K562 (cell line): ENCODE results near the gene MAMDC4. TPM values are rescaled to one million over a fixed set of nuclear protein-coding genes. Genes with fewer than 3 reads are reported as not detected.
A peak's percentile ranks its signal among the peaks of the same experiment; 100 is the strongest.

Experiments
- CBX8 ChIP-seq: fragments of 200-600 bp; sonication (generic); IDR thresholded peaks from 2 replicates; pipeline ENCODE4 v1.6.1; 2012; ENCODE audit warnings: borderline replicate concordance, mixed run types, low read depth, mild to moderate bottlenecking, moderate library complexity, mixed read lengths, low read length, control low read depth, inconsistent platforms; ENCODE audit not compliant: poor library complexity, severe bottlenecking; ENCODE audit errors: extremely low read depth
- CEBPB ChIP-seq: fragments of 450-650 bp; IDR thresholded peaks from 2 replicates; pipeline ENCODE4 v1.6.1; 2016; ENCODE audit warnings: missing genetic modification characterization, missing compliant biosample characterization
- FOXM1 ChIP-seq, 2 experiments: fragments of 450-650 bp in 1 of 2; sonication (generic) in 1 of 2; formaldehyde crosslinking in 1 of 2; IDR thresholded peaks; 2 replicates each; pipeline versions ENCODE4 v1.6.1 to v1.9.0; 2017 to 2022; ENCODE audit warnings: low read depth in 2 of 2, mild to moderate bottlenecking in 2 of 2, missing genetic modification reagents in 1 of 2, moderate library complexity in 1 of 2
- GTF2E2 ChIP-seq: fragments of 200-800 bp; sonication (Bioruptor generic); IDR thresholded peaks from 2 replicates; pipeline ENCODE4 v1.6.1; 2016; ENCODE audit warnings: missing genetic modification characterization, missing compliant biosample characterization
- HNRNPK ChIP-seq: fragments of 200-400 bp; formaldehyde crosslinking; IDR thresholded peaks from one replicate; pipeline ENCODE4 v1.6.1; 2018; ENCODE audit warnings: mild to moderate bottlenecking, low read depth, low read length; ENCODE audit not compliant: poor library complexity, severe bottlenecking
- JUNB ChIP-seq: fragments of 450-650 bp; formaldehyde crosslinking; conservative IDR thresholded peaks from 2 replicates; pipeline ENCODE4 v1.4.0; 2020; ENCODE audit warnings: mild to moderate bottlenecking
- KAT8 ChIP-seq: fragments of 450-650 bp; IDR thresholded peaks from 2 replicates; pipeline ENCODE4 v1.6.1; 2016; ENCODE audit warnings: low read depth, mild to moderate bottlenecking
- NCOA4 ChIP-seq: fragments of 450-650 bp; IDR thresholded peaks from 2 replicates; pipeline ENCODE4 v1.6.1; 2018; ENCODE audit warnings: mild to moderate bottlenecking; ENCODE audit not compliant: partially characterized antibody
- NR2F6 ChIP-seq: fragments of 450-650 bp; formaldehyde crosslinking; IDR thresholded peaks from 2 replicates; pipeline ENCODE4 v1.4.0; 2020; ENCODE audit warnings: mild to moderate bottlenecking
- POLR2AphosphoS5 ChIP-seq: IDR thresholded peaks from 2 replicates; pipeline ENCODE4 v1.6.1; 2011; ENCODE audit warnings: mild to moderate bottlenecking, low read depth, low read length, moderate library complexity; ENCODE audit not compliant: control insufficient read depth, insufficient read depth
- POLR2B ChIP-seq: fragments of 450-650 bp; IDR thresholded peaks from 2 replicates; pipeline ENCODE4 v1.6.1; 2018; ENCODE audit warnings: low read depth; ENCODE audit not compliant: partially characterized antibody
- RUNX1 ChIP-seq: sonication (generic); IDR thresholded peaks from 2 replicates; pipeline ENCODE4 v1.6.1; 2016; ENCODE audit warnings: antibody characterized with exemption, low read depth
- SMARCB1 ChIP-seq: IDR thresholded peaks from 2 replicates; pipeline ENCODE4 v1.6.1; 2011; ENCODE audit warnings: improper control_type of control experiment, low read depth; ENCODE audit not compliant: insufficient read length
- TAF1 ChIP-seq: IDR thresholded peaks from 2 replicates; pipeline ENCODE4 v1.6.1; 2011; ENCODE audit warnings: mild to moderate bottlenecking, low read length, moderate library complexity; ENCODE audit not compliant: insufficient read depth, control insufficient read depth, severe bottlenecking; ENCODE audit errors: extremely low read depth
- ZNF124 ChIP-seq: sonication (generic); formaldehyde crosslinking; IDR thresholded peaks from 2 replicates; pipeline ENCODE4 v1.8.1; 2022; ENCODE audit warnings: missing genetic modification reagents
- ZNF146 ChIP-seq: IDR thresholded peaks from one replicate; pipeline ENCODE4 v1.6.1; 2018; ENCODE audit warnings: missing compliant biosample characterization; ENCODE audit not compliant: unreplicated experiment
- ZNF239 ChIP-seq: fragments of 250-450 bp; sonication (Bioruptor Pico); IDR thresholded peaks from 2 replicates; pipeline ENCODE4 v1.4.0; 2020; ENCODE audit warnings: mild to moderate bottlenecking
- ZNF699 ChIP-seq: fragments of 250-450 bp; sonication (Bioruptor Pico); IDR thresholded peaks from 2 replicates; pipeline ENCODE4 v1.8.0; 2021; ENCODE audit warnings: mild to moderate bottlenecking, moderate library complexity; ENCODE audit not compliant: insufficient replicate concordance
- polyA plus RNA-seq, 8 experiments: library from polyadenylated mRNA; depleted of rRNA in 4 of 8; stranded (reverse) in 5 of 8; unstranded in 3 of 8; fragments of >200 nt; fragmentation: Nextera tagmentation in 2 of 8; fragmentation: Illumina TruSeq in 1 of 8; extraction: Ambion mirVana in 2 of 8; extraction: Trizol in 1 of 8; gene quantifications; 2 replicates each; pipeline versions ENCODE4 v1.2.1 to v1.2.3, GENCODE V29; 2011 to 2014; ENCODE audit warnings: inconsistent platforms in 1 of 8, missing spikeins in 1 of 8
- total RNA-seq, 7 experiments: library from RNA; depleted of rRNA in 6 of 7; stranded (reverse); fragments of >200 nt in 6 of 7; fragmentation: Illumina TruSeq in 2 of 7; extraction: Trizol in 2 of 7; gene quantifications; 2 replicates each; pipeline versions ENCODE4 v1.2.1 to v1.2.3, GENCODE V29; 2011 to 2021; ENCODE audit warnings: low replicate concordance in 1 of 7
- TF ChIP-seq, protein P1 (sequence below): fragments of 250-450 bp; sonication (Bioruptor Pico); IDR thresholded peaks from 2 replicates; pipeline ENCODE4 v1.5.0; 2020; ENCODE audit warnings: mild to moderate bottlenecking, borderline replicate concordance
- TF ChIP-seq, protein P2 (sequence below), 2 experiments: fragments of 450-650 bp; IDR thresholded peaks; 2 replicates each; pipeline ENCODE4 v1.6.1; 2016
- TF ChIP-seq, protein P3 (sequence below): fragments of 250-450 bp; sonication (Bioruptor Pico); IDR thresholded peaks from 2 replicates; pipeline ENCODE4 v1.6.1; 2021; ENCODE audit warnings: mild to moderate bottlenecking

MAMDC4 gene
- total and polyA plus RNA-seq, 9 of the 15 experiments (the other 6 are each of a cell fraction or from before 2014, with no cell fraction given): 0.03 to 10.8 (median 1.5) TPM

DNA sequence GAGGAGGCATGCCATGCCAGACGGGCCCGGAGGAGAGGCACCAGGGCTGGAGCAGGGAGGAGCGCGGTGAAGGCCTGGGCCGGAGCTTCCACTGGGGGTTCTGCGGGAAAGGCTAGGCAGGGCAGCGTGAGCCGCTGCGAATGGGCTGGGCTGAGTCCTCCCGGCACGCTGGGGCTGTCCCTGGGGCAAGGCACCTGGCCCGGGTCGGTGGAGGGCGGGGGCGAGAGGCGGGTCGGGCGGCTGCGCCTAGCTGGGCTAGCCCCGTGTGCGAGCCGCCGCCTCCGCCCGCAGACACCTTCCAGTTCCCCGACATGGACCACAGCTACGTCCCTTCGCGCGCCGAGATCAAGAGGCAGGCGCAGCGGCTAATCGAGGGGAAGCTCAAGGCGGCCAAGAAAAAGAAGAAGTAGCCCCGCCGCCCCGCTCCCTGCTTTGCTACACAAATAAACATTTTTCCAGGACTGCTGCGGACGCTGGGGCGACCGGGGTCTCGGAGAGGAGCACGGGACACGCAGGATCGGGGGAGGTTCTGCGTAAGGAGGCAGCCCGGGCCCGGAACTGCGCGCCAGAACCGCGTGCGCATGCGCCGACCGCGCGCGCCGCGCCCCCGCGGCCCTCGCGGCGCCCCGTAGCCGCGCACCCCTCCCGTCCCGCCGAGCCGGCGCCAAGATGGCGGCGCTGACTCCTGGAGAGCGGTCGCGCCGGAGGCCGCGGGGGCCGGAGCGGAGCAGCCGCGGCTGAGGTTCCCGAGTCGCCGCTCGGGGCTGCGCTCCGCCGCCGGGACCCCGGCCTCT lies 44.7 kb upstream of the MAMDC4 start, which contains the start of gene RABL6 (continued):
- TF ChIP-seq, protein P1, sequence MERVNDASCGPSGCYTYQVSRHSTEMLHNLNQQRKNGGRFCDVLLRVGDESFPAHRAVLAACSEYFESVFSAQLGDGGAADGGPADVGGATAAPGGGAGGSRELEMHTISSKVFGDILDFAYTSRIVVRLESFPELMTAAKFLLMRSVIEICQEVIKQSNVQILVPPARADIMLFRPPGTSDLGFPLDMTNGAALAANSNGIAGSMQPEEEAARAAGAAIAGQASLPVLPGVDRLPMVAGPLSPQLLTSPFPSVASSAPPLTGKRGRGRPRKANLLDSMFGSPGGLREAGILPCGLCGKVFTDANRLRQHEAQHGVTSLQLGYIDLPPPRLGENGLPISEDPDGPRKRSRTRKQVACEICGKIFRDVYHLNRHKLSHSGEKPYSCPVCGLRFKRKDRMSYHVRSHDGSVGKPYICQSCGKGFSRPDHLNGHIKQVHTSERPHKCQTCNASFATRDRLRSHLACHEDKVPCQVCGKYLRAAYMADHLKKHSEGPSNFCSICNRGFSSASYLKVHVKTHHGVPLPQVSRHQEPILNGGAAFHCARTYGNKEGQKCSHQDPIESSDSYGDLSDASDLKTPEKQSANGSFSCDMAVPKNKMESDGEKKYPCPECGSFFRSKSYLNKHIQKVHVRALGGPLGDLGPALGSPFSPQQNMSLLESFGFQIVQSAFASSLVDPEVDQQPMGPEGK: no peak
- TF ChIP-seq, protein P2, sequence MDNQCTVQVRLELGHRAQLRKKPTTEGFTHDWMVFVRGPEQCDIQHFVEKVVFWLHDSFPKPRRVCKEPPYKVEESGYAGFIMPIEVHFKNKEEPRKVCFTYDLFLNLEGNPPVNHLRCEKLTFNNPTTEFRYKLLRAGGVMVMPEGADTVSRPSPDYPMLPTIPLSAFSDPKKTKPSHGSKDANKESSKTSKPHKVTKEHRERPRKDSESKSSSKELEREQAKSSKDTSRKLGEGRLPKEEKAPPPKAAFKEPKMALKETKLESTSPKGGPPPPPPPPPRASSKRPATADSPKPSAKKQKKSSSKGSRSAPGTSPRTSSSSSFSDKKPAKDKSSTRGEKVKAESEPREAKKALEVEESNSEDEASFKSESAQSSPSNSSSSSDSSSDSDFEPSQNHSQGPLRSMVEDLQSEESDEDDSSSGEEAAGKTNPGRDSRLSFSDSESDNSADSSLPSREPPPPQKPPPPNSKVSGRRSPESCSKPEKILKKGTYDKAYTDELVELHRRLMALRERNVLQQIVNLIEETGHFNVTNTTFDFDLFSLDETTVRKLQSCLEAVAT (IDR thresholded peaks at IDR 0.05): 0 out of 4 replicates have a peak, but pooled peaks of 1 of the 2 experiments have one; percentile 25
- TF ChIP-seq ZNF124 (CRISPR knock-in tag) (no peak), HNRNPK (no peak), CEBPB (no peak), JUNB (CRISPR knock-in tag) (no peak), FOXM1 (IDR thresholded peaks at IDR 0.05; ENCODE audit: low read depth) (no peak), FOXM1 (CRISPR knock-in tag; IDR thresholded peaks at IDR 0.05; ENCODE audit: low read depth) (no peak), ZNF699 (CRISPR knock-in tag) (no peak), CBX8 (no peak), SMARCB1 (no peak), POLR2B (peak; percentile 70), RUNX1 (no peak), POLR2AphosphoS5 (peak; percentile 69), NCOA4 (no peak), ZNF146 (CRISPR knock-in tag) (no peak), TAF1 (peak; percentile 97), KAT8 (no peak), NR2F6 (CRISPR knock-in tag) (no peak), ZNF239 (CRISPR knock-in tag) (no peak), GTF2E2 (tag) (peak; percentile 78; the same call in 1 of the 2 replicates)
- TF ChIP-seq, protein P3, sequence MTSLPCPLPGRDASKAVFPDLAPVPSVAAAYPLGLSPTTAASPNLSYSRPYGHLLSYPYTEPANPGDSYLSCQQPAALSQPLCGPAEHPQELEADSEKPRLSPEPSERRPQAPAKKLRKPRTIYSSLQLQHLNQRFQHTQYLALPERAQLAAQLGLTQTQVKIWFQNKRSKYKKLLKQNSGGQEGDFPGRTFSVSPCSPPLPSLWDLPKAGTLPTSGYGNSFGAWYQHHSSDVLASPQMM (CRISPR knock-in tag): no peak
